MCF 10A (cell line): ENCODE data around the gene NUP210L. TPM values are rescaled to one million over a fixed set of nuclear protein-coding genes. Genes with fewer than 3 reads are reported as not detected.
A peak's percentile ranks its signal among the peaks of the same experiment; 100 is the strongest.

Experiments
- BruUV-seq: library from RNA; stranded (reverse); fragments of 400-500 nt; replicated peaks from 2 replicates; lab custom pipeline; 2021; lab: Mats Ljungman, UMichigan
- CTCF ChIA-PET: fragments of 300-600 bp; sonication (Branson Sonifier 250); formaldehyde crosslinking; extraction: SDS; loops from one replicate; lab custom pipeline; 2021; ENCODE audit warnings: antibody characterized with exemption, inconsistent platforms; lab: Yijun Ruan, JAX
- POLR2A ChIA-PET: fragments of 300-600, 350-650 bp; sonication (Branson Sonifier 250); formaldehyde crosslinking; extraction: SDS; loops from one replicate; lab custom pipeline; 2020; ENCODE audit warnings: antibody characterized with exemption, inconsistent platforms; lab: Yijun Ruan, JAX
- DNase-seq: peaks from one replicate; pipeline ENCODE4 v3.0.0-alpha.2; 2018; ENCODE audit not compliant: unreplicated experiment
- H3K27ac Mint-ChIP-seq: one replicate; pipeline ENCODE4 v1.8.0; 2022; ENCODE audit warnings: mild to moderate bottlenecking, low read depth, mixed read lengths; ENCODE audit not compliant: unreplicated experiment
- H3K27me3 Mint-ChIP-seq: one replicate; pipeline ENCODE4 v1.8.0; 2022; ENCODE audit warnings: mixed read lengths; ENCODE audit not compliant: insufficient read depth, unreplicated experiment
- H3K36me3 Mint-ChIP-seq: one replicate; pipeline ENCODE4 v1.8.0; 2022; ENCODE audit warnings: mild to moderate bottlenecking, moderate library complexity, mixed read lengths; ENCODE audit not compliant: insufficient read depth, unreplicated experiment
- H3K4me1 Mint-ChIP-seq: one replicate; pipeline ENCODE4 v1.8.0; 2022; ENCODE audit warnings: mixed read lengths; ENCODE audit not compliant: insufficient read depth, unreplicated experiment
- H3K4me3 Mint-ChIP-seq: one replicate; pipeline ENCODE4 v1.8.0; 2022; ENCODE audit warnings: mild to moderate bottlenecking, moderate library complexity, mixed read lengths; ENCODE audit not compliant: unreplicated experiment
- H3K9me3 Mint-ChIP-seq: one replicate; pipeline ENCODE4 v1.8.0; 2022; ENCODE audit warnings: mixed read lengths; ENCODE audit not compliant: unreplicated experiment
- CTCF ChIP-seq: fragments of 200-600 bp; IDR thresholded peaks from one replicate; pipeline ENCODE4 v1.8.0; 2022; ENCODE audit warnings: antibody characterized with exemption, mild to moderate bottlenecking; ENCODE audit not compliant: unreplicated experiment
- intact Hi-C: fragments of 100-400 bp; cut with micrococcal nuclease; formaldehyde crosslinking; loops from 2 replicates; pipeline ENCODE4 v1.14.1; 2022
- total RNA-seq: library from RNA; stranded (reverse); gene quantifications from 2 replicates; pipeline ENCODE4 v1.2.3, GENCODE V29; 2022

Gene NUP210L
- total RNA-seq, 1 experiment from 2014 or later: 0.05 TPM

GRCh38 chr1:153961421-153961820 lies 193.5 kb downstream of the NUP210L start:
- ChIA-PET CTCF (interaction anchor here (0.6 to 5.6 kb wide), 4 partner anchors 15 to 129 kb away, joined by 3 to 60 read pairs (median 22); partner anchors contain the start of genes DENND4B and RAB13), POLR2A (interaction anchor here (0.5 to 16.6 kb wide), 12 partner anchors 10 to 394 kb away, joined by 3 to 647 read pairs (median 12); partner anchors contain the start of genes CHTOP, CRTC2, DENND4B and GATAD2B)
- H3K36me3 Mint-ChIP-seq: peaks cover 45% of the 10 kb centered on the region
- no peaks in the 10 kb centered on the region for H3K27me3 Mint-ChIP-seq
- H3K27ac Mint-ChIP-seq: peak overlapping the region; percentile 72
- no peak for DNase-seq
- no TSS peak for BruUV-seq
- H3K4me1 Mint-ChIP-seq: peaks cover 64% of the 10 kb centered on the region
- no peaks in the 10 kb centered on the region for H3K9me3 Mint-ChIP-seq
- intact Hi-C loops: loop anchor here (5.0 kb wide), 1 partner anchor 311 kb away; the partner anchor contains the start of gene HAX1
- no peak for TF ChIP-seq CTCF
- peak overlapping the region; percentile 73 for H3K4me3 Mint-ChIP-seq

GRCh38 chr1:153960206-153960605 lies 194.7 kb downstream of the NUP210L start:
- POLR2A ChIA-PET: interaction anchor here (0.9 to 16.7 kb wide), 6 partner anchors 2 to 327 kb away, joined by 3 to 647 read pairs (median 248); partner anchors contain the start of genes CHTOP, CREB3L4, CRTC2 and DENND4B
- Mint-ChIP-seq H3K27me3 (no peaks in the 10 kb centered on the region), H3K9me3 (no peaks in the 10 kb centered on the region), H3K4me1 (peaks cover 61% of the 10 kb centered on the region), H3K27ac (no peak overlapping the region), H3K4me3 (no peak overlapping the region), H3K36me3 (peaks cover 45% of the 10 kb centered on the region)
- no peak for DNase-seq
- CTCF ChIA-PET: interaction anchor here (0.5 to 5.6 kb wide), 4 partner anchors 12 to 219 kb away, joined by 3 to 60 read pairs (median 22); partner anchors contain the start of genes DENND4B and RAB13
- intact Hi-C loops: loop anchor here (5.0 kb wide), 1 partner anchor 312 kb away; the partner anchor contains the start of gene HAX1
- TF ChIP-seq CTCF: no peak
- BruUV-seq: no TSS peak

GRCh38 chr1:153959454-153959853 lies 195.4 kb downstream of the NUP210L start:
- Mint-ChIP-seq H3K27ac (no peak overlapping the region), H3K27me3 (no peaks in the 10 kb centered on the region), H3K4me1 (peaks cover 58% of the 10 kb centered on the region), H3K36me3 (peaks cover 46% of the 10 kb centered on the region), H3K9me3 (no peaks in the 10 kb centered on the region), H3K4me3 (no peak overlapping the region)
- TF ChIP-seq CTCF: no peak
- no peak for DNase-seq
- intact Hi-C loops: loop anchor here (2.0 kb wide), 1 partner anchor 27 kb away; the partner anchor contains the start of gene RAB13
- TSS peak; percentile 10 for BruUV-seq
- CTCF ChIA-PET: interaction anchor here (0.6 to 5.6 kb wide), 3 partner anchors 13 to 220 kb away, joined by 5 to 60 read pairs (median 40); partner anchors contain the start of genes DENND4B and RAB13
- POLR2A ChIA-PET: interaction anchor here (0.6 to 16.7 kb wide), 9 partner anchors 2 to 347 kb away, joined by 3 to 647 read pairs (median 32); partner anchors contain the start of genes CHTOP, CREB3L4, CRTC2 and DENND4B

GRCh38 chr1:153958961-153959260 lies 196.0 kb downstream of the NUP210L start:
- ChIA-PET CTCF (interaction anchor here (0.9 to 5.6 kb wide), 4 partner anchors 8 to 83 kb away, joined by 3 to 60 read pairs (median 5); partner anchors contain the start of genes DENND4B and RAB13), POLR2A (interaction anchor here (0.6 to 16.7 kb wide), 19 partner anchors 3 to 398 kb away, joined by 3 to 647 read pairs (median 6); partner anchors contain the start of genes CHTOP, CREB3L4, CRTC2 and DENND4B)
- peaks cover 52% of the 10 kb centered on the region for H3K36me3 Mint-ChIP-seq
- peaks cover 59% of the 10 kb centered on the region for H3K4me1 Mint-ChIP-seq
- H3K27ac Mint-ChIP-seq: peak overlapping the region; percentile 92
- no TSS peak for BruUV-seq
- intact Hi-C loops: loop anchor here (2.0 kb wide), 1 partner anchor 28 kb away; the partner anchor contains the start of gene RAB13
- H3K4me3 Mint-ChIP-seq: peak overlapping the region; percentile 96
- H3K27me3 Mint-ChIP-seq: no peaks in the 10 kb centered on the region
- no peaks in the 10 kb centered on the region for H3K9me3 Mint-ChIP-seq
- DNase-seq: no peak
- no peak for TF ChIP-seq CTCF
